BLaER1 treated with 17β-estradiol and CSF1 and Interleukin-3, amounts not matched to agents 10 nM and 100 nM (cell line): ENCODE results near the gene WBP1.

Source experiments
- H3K27ac ChIP-seq, 11 experiments: shearing (Covaris generic); formaldehyde crosslinking; 2 replicates each; pipeline ENCODE4 v1.8.1; 2022
- H3K27me3 ChIP-seq, 11 experiments: shearing (Covaris generic); formaldehyde crosslinking; 2 replicates each; pipeline ENCODE4 v1.8.1; 2022
- H3K36me3 ChIP-seq, 11 experiments: shearing (Covaris generic); formaldehyde crosslinking; 2 replicates each; pipeline ENCODE4 v1.8.1; 2022
- H3K4me1 ChIP-seq, 10 experiments: shearing (Covaris generic); formaldehyde crosslinking; 2 replicates each; pipeline ENCODE4 v1.8.1; 2022
- H3K4me2 ChIP-seq, 11 experiments: shearing (Covaris generic); formaldehyde crosslinking; 2 replicates each; pipeline ENCODE4 v1.8.1; 2022
- H3K4me3 ChIP-seq, 10 experiments: shearing (Covaris generic); formaldehyde crosslinking; 2 replicates each; pipeline ENCODE4 v1.8.1; 2022
- H3K9ac ChIP-seq, 11 experiments: shearing (Covaris generic); formaldehyde crosslinking; 2 replicates each; pipeline ENCODE4 v1.8.1; 2022
- H3K9me3 ChIP-seq, 11 experiments: shearing (Covaris generic); formaldehyde crosslinking; replicated peaks in 1 of 11; 2 replicates each; pipeline ENCODE4 v1.8.1; 2022
- H4K20me1 ChIP-seq, 11 experiments: shearing (Covaris generic); formaldehyde crosslinking; 2 replicates each; pipeline ENCODE4 v1.8.1; 2022
- Cebpa-rat ChIP-seq, 11 experiments: shearing (Covaris generic); IDR thresholded peaks; 2 replicates each; pipeline ENCODE4 v1.8.1; 2022

The WBP1 gene

DNA sequence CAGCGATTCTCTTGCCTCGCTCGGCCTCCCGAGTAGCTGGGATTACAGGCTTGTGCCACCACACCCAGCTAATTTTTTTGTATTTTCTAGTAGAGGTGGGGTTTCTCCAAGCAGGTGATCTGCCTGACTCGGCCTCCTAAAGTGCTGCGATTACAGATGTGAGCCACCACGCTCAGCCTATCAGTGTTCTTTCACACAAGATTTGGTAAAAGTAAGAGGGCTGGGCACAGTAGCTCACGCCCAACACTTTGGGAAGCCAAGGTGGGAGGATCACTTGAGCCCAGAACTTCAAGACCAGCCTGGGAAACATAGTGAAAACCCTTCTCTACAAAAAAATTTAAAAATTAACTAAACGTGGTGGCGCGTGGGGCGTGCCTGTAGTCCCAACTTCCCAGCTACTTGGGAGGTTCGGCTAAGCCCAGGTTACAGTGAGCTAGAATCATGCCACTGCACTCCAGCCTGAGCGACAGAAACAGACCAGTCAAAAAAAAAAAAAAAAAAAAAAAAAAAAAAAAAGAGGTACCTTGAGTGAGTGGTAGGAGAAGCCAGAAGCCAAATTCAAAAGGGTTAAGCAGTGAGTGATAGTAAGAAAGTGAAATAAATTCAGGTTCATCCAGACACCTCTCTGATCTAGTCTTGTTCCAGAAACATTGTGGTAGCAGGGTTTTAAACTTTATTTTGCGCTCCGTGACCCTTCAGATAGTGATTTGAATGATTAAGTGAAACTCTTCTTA is 13.3 kb downstream of the WBP1 start:
- peak overlapping the region; percentile 62 to 90 (median 86) for H3K27ac ChIP-seq
- peaks cover 24 to 44% (median 32%) of the 10 kb centered on the region in 10 experiments for H3K4me1 ChIP-seq

GRCh38 chr2:74472086-74472944 is 14.1 kb downstream of the WBP1 start, which contains the start of gene MRPL53:
Gene MRPL53 (minus strand): TSS chr2:74472680. CDS start chr2:74472660, 20 bp downstream.
- Histone ChIP-seq H3K4me3 (peak within 1 kb of the TSS; percentile 65 to 84 (median 74)), H3K4me2 (peak within 1 kb of the TSS; percentile 83 to 98 (median 95)), H3K36me3 (peaks cover 26 to 42% (median 33%) of the 10 kb centered on the region in 11 experiments), H4K20me1 (no peaks in the 10 kb centered on the region), H3K27me3 (no peaks in the 10 kb centered on the region), H3K27ac (peak within 1 kb of the TSS; percentile 62 to 90 (median 86)), H3K9me3 (no peaks in the 10 kb centered on the region), H3K4me1 (peaks cover 29 to 52% (median 40%) of the 10 kb centered on the region in 10 experiments), H3K9ac (peak within 1 kb of the TSS; percentile 82 to 89 (median 86))
- no peak for TF ChIP-seq Cebpa-rat (IDR thresholded peaks at IDR 0.05)

More for the DNA sequence above, 13.3 kb downstream of the WBP1 start:
- H3K9ac ChIP-seq, result peak overlapping the region; percentile 82 to 89 (median 86)
- H3K36me3 ChIP-seq, result peaks cover 23 to 34% (median 26%) of the 10 kb centered on the region in 11 experiments
- H3K9me3 ChIP-seq, result no peaks in the 10 kb centered on the region
- peak overlapping the region; percentile 83 to 98 (median 95) for H3K4me2 ChIP-seq
- H3K27me3 ChIP-seq, result no peaks in the 10 kb centered on the region
- peak overlapping the region; percentile 65 to 84 (median 74) for H3K4me3 ChIP-seq
- TF ChIP-seq Cebpa-rat (IDR thresholded peaks at IDR 0.05), result no peak
- no peaks in the 10 kb centered on the region for H4K20me1 ChIP-seq

- peak overlapping the region; percentile 82 to 89 (median 86) for H3K9ac ChIP-seq
- no peaks in the 10 kb centered on the region for H4K20me1 ChIP-seq
- H3K4me1 ChIP-seq, result peaks cover 29 to 58% (median 46%) of the 10 kb centered on the region in 10 experiments
- no peak for TF ChIP-seq Cebpa-rat (IDR thresholded peaks at IDR 0.05)
- peak overlapping the region; percentile 62 to 90 (median 86) for H3K27ac ChIP-seq
- peak overlapping the region; percentile 65 to 84 (median 74) for H3K4me3 ChIP-seq
- peaks cover 26 to 46% (median 37%) of the 10 kb centered on the region in 11 experiments for H3K36me3 ChIP-seq
- H3K9me3 ChIP-seq, result no peaks in the 10 kb centered on the region
- H3K27me3 ChIP-seq, result no peaks in the 10 kb centered on the region
- peak overlapping the region; percentile 83 to 98 (median 95) for H3K4me2 ChIP-seq
Measured at GRCh38 chr2:74472945-74473258, 14.7 kb downstream of the WBP1 start.

GRCh38 chr2:74474481-74474880 is 16.2 kb downstream of the WBP1 start:
- no peaks in the 10 kb centered on the region for H3K27me3 ChIP-seq
- TF ChIP-seq Cebpa-rat (IDR thresholded peaks at IDR 0.05), result no peak
- no peaks in the 10 kb centered on the region for H3K9me3 ChIP-seq
- H3K4me3 ChIP-seq, result no peak overlapping the region
- no peaks in the 10 kb centered on the region for H4K20me1 ChIP-seq
- no peak overlapping the region for H3K4me2 ChIP-seq
- H3K9ac ChIP-seq, result no peak overlapping the region; a peak in 1 of 22 replicates
- H3K36me3 ChIP-seq, result peaks cover 30 to 62% (median 49%) of the 10 kb centered on the region in 11 experiments
- peaks cover 30 to 69% (median 50%) of the 10 kb centered on the region in 10 experiments for H3K4me1 ChIP-seq
- H3K27ac ChIP-seq, result no peak overlapping the region; a peak in 1 of 22 replicates

- no peak overlapping the region for H3K4me2 ChIP-seq
- no peak for TF ChIP-seq Cebpa-rat (IDR thresholded peaks at IDR 0.05)
- no peak overlapping the region for H3K4me3 ChIP-seq
- H4K20me1 ChIP-seq, result no peaks in the 10 kb centered on the region
- H3K27me3 ChIP-seq, result no peaks in the 10 kb centered on the region
- peaks cover 34 to 73% (median 52%) of the 10 kb centered on the region in 10 experiments for H3K4me1 ChIP-seq
- no peak overlapping the region for H3K9ac ChIP-seq
- no peak overlapping the region; a peak in 1 of 22 replicates for H3K27ac ChIP-seq
- H3K9me3 ChIP-seq, result no peaks in the 10 kb centered on the region
- H3K36me3 ChIP-seq, result peaks cover 30 to 66% (median 53%) of the 10 kb centered on the region in 11 experiments
Measured at GRCh38 chr2:74474899-74475298, 16.7 kb downstream of the WBP1 start.

DNA sequence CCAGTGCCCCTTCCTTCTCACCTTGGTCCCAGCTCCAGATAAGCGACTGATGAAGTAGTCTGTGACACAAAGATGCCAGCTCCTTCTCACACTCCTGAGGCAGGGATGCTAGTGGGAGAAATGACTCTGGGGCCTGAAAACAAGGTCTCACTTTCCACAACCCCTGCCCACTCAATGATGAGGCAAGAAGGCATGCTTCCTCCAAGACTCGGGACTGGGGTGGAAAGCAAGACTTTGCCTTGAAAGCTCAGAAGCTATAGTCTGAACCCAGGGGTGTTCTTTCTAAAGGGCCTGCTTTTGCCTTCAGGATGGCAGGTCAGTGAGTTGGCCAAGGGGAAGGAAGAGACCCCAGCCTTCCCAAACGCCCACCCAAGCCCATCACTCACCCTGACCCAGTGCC is 23.2 kb downstream of the WBP1 start:
- no peak for TF ChIP-seq Cebpa-rat (IDR thresholded peaks at IDR 0.05)
- Histone ChIP-seq H3K9me3 (no peaks in the 10 kb centered on the region), H3K27me3 (no peaks in the 10 kb centered on the region), H3K4me2 (peak overlapping the region; percentile 93 to 100 (median 97)), H3K36me3 (peaks cover 26 to 64% (median 44%) of the 10 kb centered on the region in 11 experiments), H3K4me3 (peak overlapping the region; percentile 73 to 94 (median 83)), H3K27ac (peak overlapping the region in 10 of 11 experiments; percentile 81 to 92 (median 88); a peak in 17 of 22 replicates), H3K4me1 (peaks cover 36 to 63% (median 56%) of the 10 kb centered on the region in 10 experiments), H4K20me1 (peaks cover 0 to 18% (median 9%) of the 10 kb centered on the region in 11 experiments; a peak in 13 of 22 replicates), H3K9ac (peak overlapping the region; percentile 81 to 94 (median 87))

GRCh38 chr2:74481961-74482800 is 23.9 kb downstream of the WBP1 start:
- Histone ChIP-seq H3K4me1 (peaks cover 36 to 56% (median 49%) of the 10 kb centered on the region in 10 experiments), H3K4me3 (peak overlapping the region; percentile 73 to 94 (median 83)), H3K9me3 (no peaks in the 10 kb centered on the region), H3K4me2 (peak overlapping the region; percentile 93 to 100 (median 97)), H3K27me3 (no peaks in the 10 kb centered on the region), H3K9ac (peak overlapping the region; percentile 81 to 94 (median 87)), H3K27ac (peak overlapping the region; percentile 52 to 92 (median 87); a peak in 21 of 22 replicates), H3K36me3 (peaks cover 30 to 64% (median 46%) of the 10 kb centered on the region in 11 experiments), H4K20me1 (peaks cover 0 to 18% (median 9%) of the 10 kb centered on the region in 11 experiments; a peak in 13 of 22 replicates)
- no peak for TF ChIP-seq Cebpa-rat (IDR thresholded peaks at IDR 0.05)
